GM19395 (cell line): Measurements from ENCODE around the gene PALM2AKAP2.
"Not testable (repeated sequence)": the region's sequence is repeated elsewhere in the genome, so short reads cannot be mapped to it uniquely, and the experiment has no call there.

Experiments
- ATAC-seq: cut with Tn5 transposase; IDR thresholded peaks from one replicate; pipeline ENCODE4 v1.9.1; 2021; ENCODE audit warnings: mild to moderate bottlenecking, moderate library complexity; ENCODE audit not compliant: unreplicated experiment

The PALM2AKAP2 gene

DNA sequence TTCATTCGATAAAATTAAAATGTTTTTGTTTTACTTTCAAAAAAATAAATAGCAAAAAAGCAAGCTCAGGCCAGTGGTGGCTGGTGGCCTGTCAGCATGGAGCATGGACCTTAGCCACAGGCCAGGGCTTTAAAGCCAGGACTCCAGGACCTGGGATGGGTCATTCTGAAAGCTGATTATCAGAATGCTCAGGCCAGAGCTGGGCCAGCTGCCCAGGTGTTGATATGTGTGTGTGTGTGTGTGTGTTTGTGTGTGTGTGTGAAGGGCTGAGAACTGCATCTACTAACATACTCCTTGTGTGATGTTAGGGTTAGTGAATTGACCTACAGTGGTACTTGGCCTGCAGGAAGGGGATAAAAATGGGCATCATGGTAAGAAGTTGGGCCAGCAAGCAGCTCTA is 21.5 kb downstream of the PALM2AKAP2 start:
- no peak for ATAC-seq

DNA sequence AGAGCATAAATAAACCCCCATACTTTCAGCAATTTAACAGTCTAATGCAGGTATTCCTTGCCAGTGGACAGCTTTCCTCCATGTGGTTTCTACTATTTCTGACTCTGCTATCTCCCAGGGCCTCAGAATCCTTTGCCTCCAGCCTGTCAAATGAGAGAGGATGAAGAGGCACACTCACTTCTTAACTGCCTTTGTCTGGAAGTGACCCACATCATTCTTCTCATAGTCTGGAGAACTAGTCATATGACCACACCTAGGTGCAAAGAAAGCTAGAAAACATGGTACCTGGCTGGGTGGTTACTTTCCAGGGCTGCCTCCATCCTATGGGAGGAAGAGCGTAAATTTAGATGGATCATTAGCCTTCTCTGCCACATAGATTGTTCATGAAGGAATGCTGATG is 22.5 kb downstream of the PALM2AKAP2 start:
- no peak for ATAC-seq

DNA sequence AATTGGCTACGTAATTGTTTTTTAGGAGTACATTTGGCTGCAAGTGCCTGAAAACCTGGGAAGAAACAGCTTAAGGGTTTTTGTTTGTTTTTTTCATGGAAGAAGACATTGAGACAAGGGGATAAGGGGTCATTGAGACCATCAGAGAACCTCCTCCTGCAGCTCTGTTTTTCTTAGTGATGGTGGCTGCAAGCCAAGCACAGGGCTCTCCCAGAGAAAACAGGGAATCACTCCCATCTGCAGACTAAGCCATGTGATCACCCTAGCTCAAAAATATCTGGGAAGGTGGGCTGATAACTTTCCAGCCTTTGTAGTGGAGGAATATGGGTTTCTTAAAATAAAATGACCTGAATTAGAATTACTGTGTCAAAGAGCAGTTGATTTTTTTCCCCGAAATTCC is 25.1 kb downstream of the PALM2AKAP2 start:
- no peak for ATAC-seq

DNA sequence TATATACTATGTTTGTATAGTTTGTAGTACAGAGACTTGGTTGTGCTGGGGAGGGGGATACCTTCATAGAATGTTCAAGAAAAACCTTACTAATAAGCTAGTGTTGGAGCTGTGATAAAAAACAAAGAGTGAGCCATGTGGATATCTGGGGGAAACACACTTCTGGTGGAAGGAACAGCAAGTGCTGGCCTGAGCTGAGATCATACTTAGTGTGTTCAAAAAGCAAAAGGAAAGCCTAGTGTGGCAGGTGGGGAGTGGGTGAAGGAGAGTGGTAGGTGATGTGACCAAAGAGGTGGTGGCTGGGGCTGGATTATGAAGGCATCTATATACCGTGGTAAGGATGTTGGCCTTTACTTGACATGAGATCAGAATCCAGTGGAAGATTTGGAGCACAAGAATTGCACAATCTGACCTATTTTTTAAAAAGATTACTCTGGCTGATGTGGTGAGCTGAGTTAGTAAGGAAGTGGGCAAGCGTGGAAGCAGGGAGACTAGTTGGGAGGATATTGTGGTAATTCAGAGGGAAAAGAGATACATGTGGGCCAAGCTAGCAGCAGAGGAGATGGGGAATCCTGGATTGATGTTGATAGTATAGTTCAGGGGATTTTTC is 26.6 kb downstream of the PALM2AKAP2 start:
- no peak for ATAC-seq

DNA sequence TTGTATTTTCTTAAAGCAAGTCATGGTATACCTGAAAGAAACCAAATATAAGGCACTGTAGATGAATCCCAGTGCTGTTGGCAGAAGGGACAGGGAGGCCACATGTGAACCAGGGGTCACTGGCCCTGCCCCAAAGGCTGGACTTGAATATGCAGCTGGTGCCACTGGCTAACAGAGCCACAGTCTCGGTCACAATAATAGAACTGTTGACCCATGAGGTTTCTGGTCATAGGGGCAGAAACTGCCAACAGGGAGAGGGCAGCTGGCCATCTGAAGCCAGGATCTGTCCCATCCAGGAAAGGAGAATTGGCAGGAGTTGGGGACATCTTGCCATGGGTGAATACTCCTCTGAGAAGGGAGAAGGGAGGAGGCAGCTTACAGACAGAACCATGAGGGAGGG is 31.9 kb downstream of the PALM2AKAP2 start:
- ATAC-seq, result no peak

DNA sequence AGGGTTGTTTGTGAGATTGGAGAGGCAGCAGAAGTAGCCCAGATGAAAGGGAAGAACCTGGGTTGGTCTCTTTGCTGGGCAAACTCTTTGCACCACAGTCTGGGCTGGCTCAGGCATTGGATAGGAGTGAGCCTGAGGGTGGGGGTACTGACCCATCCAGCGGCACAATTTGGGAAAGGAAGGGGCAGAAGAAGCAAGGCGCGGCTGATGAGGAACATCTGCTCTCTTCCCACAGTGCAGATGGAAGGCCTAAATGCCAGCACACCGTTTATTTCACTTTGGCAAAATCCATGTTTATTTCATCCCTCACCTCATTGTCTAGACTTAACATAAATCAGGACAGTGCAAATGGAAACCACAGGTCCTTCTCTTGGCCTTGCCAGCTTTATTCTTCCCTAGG is 32.3 kb downstream of the PALM2AKAP2 start:
- no peak for ATAC-seq

DNA sequence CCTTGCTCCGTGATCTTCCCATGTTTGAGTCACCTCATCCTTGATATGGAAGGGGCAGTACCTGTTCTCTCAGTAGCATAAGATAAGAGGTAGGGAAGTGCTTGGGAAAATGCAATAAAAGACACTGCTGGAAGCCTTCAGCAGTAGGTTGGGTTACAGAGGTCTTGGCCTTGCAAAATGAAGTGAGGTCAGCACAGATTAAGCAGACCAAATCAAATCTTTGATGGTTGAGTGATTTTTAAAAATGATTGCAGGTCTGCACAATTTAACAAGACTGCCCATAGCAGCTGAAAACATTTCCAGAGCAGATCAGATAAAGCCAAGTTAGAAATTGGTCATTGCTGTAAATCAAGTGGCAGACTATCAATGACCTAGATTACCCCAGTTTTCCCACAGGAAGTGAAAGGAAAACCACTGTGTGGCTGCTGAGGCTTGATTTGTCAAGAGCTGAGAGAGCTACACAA is 32.9 kb downstream of the PALM2AKAP2 start:
- ATAC-seq, result no peak

DNA sequence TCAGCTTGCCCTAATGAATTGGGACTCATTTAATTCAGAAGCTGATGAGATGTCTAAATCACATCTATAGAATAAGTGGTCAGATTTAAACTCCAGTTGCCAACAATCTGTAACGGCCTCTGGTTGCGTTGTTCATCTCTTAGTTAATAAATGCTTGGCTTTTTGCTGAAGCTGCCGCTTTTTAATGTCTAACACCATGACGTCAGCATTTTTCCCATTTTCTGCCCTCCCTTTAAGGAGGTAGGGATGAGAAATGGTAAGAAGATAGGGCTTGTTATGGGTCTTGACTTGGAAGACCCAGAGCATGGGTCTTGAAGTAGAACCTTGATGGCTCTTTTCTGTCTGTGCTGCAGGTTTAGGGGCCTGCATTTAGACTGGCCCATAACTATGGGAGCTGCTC is 33.3 kb downstream of the PALM2AKAP2 start:
- ATAC-seq, result no peak

DNA sequence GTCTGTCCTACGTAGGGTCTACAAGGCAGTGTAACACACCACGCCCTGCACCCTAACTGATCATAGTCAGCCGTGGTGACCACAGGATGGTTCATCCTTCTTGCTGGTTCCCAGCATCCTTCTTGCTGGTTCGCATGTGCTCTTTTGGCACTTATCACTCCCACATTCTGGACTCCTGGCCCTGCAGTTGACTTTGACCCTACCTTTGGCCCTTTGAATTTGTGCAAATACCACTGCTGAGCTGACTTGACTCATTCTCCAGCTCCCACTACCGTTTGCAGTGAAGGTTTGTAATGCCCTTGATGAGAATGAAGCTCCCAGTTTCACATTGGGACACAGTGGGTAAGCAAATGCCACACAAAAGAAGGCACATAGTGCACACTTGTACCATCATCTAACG is 33.8 kb downstream of the PALM2AKAP2 start:
- ATAC-seq, result no peak

DNA sequence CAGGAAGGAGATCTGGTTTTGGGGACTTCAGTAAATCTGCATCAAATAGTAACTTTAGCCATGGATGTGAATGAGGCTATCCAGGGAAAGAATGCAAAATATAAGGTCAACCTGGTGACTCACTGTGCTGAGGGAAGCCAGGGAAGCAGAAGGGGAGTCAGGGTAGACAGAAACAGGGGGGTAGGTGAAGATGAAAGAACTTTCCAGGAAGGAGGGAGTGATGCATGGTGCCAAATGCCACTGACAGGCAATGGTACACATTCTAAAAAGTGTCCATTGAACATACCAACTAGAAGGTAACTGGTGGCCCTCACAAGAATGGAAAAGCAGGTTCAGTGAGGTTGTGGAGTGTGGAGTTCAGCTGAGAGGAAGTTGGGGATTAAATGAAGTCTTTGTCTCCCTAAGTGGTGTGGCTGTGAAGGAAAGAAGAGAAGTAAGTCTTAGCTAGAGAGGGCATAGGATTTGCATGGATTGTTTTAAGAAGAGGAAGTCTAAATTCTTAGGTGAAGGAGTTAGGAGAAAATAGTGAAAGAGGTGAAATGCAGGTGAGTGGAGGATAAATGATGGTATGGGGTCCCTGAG is 35.5 kb downstream of the PALM2AKAP2 start:
- ATAC-seq, result no peak

DNA sequence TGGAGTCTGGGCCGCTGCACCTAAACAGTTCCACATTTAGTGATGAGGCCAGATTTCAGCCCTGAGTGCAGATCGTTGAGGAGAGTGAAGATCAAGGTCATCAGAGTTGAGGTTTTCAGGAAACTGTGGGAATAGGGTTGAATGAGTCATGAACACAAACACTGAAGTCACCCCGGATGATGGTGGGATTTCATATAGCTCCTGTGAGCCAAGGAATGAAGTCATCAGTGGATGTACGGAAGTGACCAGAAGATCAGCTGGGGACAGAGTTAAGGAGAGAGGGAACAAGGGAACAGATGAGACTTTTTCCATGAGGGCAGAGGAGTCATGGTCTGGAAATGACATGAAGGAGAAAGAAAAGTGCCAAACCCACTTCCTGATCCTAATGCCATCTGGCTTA is 36.5 kb downstream of the PALM2AKAP2 start:
- ATAC-seq, result no peak

DNA sequence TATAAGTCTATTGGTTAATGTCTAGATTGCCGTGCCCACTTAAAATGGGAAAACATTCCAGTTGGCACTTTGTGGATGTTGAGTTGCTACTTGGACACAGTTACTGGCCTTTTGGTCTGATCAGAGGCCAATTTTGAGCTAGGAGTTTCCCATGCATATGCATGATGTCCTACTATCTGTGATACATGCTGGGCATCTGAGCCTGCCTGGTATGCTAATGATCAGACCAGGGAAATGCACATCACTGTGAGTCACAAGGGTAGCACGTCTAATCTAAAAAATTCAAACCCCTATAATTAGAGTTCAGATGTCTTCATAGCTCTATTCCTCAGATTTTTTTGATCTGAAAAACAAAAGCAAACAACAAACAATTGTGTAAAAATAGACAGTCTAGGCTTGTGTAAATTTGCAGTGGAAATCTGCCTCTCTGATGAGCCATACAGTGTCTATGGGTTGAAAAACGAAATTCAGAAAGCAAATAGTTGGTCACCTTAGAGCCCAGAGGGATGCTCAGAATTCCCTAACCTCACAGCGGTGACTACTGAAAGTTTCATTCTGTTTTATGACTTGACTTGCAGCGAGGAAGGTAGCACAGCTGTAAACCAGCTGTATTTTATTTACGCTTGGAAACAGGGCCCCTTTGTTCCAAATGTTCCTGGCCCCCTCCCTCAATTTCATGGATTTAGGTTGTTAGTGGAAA is 37.3 kb downstream of the PALM2AKAP2 start:
- ATAC-seq, result no peak

DNA sequence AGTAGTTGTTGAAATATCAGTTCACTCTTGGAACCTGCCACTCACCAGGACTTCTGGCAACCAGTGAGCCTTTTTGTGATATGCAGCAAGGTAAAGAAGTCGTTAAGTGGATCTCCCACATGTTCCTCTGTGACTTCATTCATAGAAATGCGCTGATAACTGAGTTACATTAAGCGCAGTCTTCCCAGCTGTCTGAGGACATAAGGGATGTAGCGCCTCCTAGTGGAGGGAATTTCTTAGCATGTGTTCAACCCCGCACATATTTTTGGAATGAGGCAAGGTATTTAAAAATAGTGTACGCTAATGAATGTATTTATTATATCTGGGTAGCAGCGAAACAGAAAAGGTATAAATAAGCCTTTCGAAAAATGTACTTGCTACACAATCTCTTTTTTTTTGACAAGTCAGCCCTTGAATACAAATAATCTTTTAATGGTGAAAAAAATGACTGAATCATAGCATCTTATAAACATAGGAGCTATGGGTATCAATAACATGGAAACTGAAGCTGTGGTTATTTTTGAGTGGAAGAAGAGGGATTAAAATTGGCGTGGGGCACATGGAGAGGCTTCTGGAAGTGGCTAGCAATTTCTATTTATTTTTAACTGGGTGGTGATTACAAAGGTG is 38.0 kb downstream of the PALM2AKAP2 start:
- ATAC-seq, result peak; percentile 83

DNA sequence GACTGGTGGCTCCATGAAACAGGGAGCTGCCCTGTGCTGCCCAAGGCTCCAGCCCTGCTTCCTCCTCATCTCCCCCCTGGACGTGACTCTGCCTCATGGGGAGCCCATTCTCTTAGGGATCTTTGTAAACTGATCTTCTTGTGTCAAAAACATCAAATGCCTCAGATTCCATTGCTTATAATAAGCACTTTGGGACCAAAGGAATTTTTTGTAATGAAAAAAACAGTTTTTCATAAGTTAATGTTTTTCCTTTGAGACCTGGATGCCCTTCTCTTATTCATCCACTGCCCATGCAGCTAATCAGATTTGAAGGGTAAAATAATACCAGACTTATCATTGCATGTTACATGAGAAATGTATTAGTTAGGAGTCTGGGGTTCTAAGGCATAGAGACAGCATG is 41.7 kb downstream of the PALM2AKAP2 start:
- ATAC-seq, result no peak

DNA sequence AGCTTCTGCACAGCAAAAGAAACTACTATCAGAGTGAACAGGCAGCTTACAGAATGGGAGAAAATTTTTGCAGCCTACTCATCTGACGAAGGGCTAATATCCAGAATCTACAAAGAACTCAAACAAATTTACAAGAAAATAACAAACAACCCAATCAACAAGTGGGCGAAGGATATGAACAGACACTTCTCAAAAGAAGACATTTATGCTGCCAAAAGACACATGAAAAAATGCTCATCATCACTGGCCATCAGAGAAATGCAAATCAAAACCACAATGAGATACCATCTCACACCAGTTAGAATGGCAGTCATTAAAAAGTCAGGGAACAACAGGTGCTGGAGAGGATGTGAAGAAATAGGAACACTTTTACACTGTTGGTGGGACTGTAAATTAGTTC is 45.4 kb downstream of the PALM2AKAP2 start:
- ATAC-seq, result not testable (repeated sequence)

DNA sequence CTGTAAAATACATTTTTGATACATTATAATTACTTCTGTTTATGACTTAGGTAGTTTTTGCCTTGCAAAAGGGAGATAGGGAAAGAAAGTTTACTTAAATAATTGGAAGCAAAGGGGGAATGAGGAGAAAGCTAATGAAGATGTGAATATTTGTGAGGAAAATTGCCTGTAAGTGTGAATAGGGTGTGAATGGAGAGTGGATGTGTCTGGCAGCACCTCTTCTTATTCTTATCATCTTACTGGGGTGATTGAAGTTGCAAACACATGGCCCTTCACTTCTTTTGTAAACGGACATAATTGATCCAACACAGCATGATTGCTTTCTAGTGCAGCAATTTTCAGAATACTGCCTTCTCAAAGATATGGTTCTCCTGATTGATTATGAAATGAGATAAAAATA is 46.6 kb downstream of the PALM2AKAP2 start:
- ATAC-seq, result no peak

DNA sequence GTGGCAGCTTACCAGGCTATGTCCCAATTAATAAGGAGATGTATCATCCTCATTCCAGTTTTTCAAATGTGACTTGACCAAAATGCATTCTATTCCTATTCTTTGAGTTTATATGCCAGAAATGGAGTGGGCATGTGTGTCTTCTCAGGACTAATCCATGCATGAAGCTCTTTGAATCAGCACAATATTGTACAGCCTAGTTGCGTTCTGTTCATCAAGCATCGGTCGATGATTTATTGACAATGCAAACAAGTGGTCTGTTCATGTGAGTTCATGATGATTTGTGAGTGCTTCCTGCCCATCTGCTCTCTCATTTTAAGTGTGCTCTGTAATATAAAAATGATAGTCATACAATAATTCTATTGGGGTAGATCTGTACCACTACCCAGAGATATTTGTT is 48.3 kb downstream of the PALM2AKAP2 start:
- ATAC-seq, result no peak
